Kidney epithelial cell (primary cell): ENCODE results near the gene NALCN. TPM values are rescaled to one million over a fixed set of nuclear protein-coding genes. Genes with fewer than 3 reads are reported as not detected.

ENCODE experiments used
- DNase-seq: peaks from one replicate; pipeline ENCODE4 v3.0.0-alpha.2; 2010; ENCODE audit warnings: low read depth
- H3K27me3 ChIP-seq: 2 replicates; pipeline ENCODE4 v1.6.0; 2011; ENCODE audit warnings: low read length; ENCODE audit not compliant: control insufficient read depth, insufficient read depth
- H3K36me3 ChIP-seq: 2 replicates; pipeline ENCODE4 v1.5.1; 2011; ENCODE audit warnings: low read length; ENCODE audit not compliant: control insufficient read depth, insufficient read depth
- H3K4me3 ChIP-seq: 2 replicates; pipeline ENCODE4 v1.5.1; 2011; ENCODE audit warnings: low read depth, mild to moderate bottlenecking, control low read depth, low read length
- total RNA-seq: library from RNA; depleted of rRNA; stranded (reverse); fragments of >200 nt; gene quantifications from 2 replicates; pipeline ENCODE4 v1.2.3, GENCODE V29; 2015
- TF ChIP-seq, protein P1 (sequence below): IDR thresholded peaks from 2 replicates; pipeline ENCODE4 v1.5.1; 2011; ENCODE audit warnings: mild to moderate bottlenecking, moderate library complexity, low read length, control low read depth, inconsistent platforms; ENCODE audit not compliant: insufficient read depth, poor library complexity, severe bottlenecking

Gene NALCN
- total RNA-seq, 1 donor from 2014 or later = 1.8 TPM

GRCh38 chr13:101265934-101266333 lies 150.4 kb downstream of the NALCN start:
- TF ChIP-seq, protein P1, sequence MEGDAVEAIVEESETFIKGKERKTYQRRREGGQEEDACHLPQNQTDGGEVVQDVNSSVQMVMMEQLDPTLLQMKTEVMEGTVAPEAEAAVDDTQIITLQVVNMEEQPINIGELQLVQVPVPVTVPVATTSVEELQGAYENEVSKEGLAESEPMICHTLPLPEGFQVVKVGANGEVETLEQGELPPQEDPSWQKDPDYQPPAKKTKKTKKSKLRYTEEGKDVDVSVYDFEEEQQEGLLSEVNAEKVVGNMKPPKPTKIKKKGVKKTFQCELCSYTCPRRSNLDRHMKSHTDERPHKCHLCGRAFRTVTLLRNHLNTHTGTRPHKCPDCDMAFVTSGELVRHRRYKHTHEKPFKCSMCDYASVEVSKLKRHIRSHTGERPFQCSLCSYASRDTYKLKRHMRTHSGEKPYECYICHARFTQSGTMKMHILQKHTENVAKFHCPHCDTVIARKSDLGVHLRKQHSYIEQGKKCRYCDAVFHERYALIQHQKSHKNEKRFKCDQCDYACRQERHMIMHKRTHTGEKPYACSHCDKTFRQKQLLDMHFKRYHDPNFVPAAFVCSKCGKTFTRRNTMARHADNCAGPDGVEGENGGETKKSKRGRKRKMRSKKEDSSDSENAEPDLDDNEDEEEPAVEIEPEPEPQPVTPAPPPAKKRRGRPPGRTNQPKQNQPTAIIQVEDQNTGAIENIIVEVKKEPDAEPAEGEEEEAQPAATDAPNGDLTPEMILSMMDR = no peak
- Histone ChIP-seq H3K4me3 (no peak overlapping the region), H3K27me3 (no peaks in the 10 kb centered on the region), H3K36me3 (no peaks in the 10 kb centered on the region)
- DNase-seq = no peak

DNA sequence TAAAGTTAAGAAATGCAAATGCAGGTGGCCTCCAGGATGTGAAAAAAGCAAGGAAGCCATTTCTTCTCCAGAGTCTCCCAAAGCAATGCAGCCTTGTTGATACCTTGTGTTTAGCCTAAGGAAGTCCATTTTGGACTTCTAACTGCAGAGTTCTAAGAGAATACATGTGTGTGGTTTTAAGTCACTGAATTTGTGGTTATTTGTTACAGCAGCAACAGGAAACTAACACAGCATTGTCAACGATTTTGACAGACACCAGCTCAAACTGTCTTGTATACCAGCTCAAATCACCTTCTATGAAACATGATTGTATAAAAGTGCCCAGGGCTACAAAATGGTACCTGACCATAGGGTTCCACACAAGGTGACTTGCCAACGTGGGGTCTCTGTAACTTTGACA lies 151.4 kb downstream of the NALCN start:
- Histone ChIP-seq H3K36me3 (no peaks in the 10 kb centered on the region), H3K4me3 (no peak overlapping the region), H3K27me3 (no peaks in the 10 kb centered on the region)
- TF ChIP-seq, protein P1 = no peak
- DNase-seq = no peak

GRCh38 chr13:101262306-101262705 lies 154.0 kb downstream of the NALCN start:
- Histone ChIP-seq H3K36me3 (no peaks in the 10 kb centered on the region), H3K4me3 (no peak overlapping the region), H3K27me3 (no peaks in the 10 kb centered on the region)
- TF ChIP-seq, protein P1 = no peak
- no peak for DNase-seq

DNA sequence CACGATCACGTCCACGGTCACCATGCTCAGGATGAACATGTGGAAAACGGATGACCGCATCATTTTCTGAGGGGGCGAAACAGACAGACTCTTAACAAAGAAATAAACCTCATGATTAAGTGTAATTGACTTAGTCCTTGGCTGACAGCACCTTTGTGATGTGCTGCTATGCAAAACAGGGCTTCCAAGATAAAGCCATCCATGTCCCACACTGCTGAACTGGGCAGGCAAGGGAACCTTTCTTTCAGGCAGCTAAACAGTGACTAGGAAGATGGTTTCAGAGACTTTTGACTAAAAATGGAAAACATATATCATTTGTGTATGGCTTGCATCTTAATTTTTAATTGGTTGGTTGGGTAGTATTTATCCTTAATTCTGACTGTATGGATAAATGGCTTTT lies 157.8 kb downstream of the NALCN start:
- no peak overlapping the region for H3K4me3 ChIP-seq
- TF ChIP-seq, protein P1 = no peak
- H3K36me3 ChIP-seq = no peaks in the 10 kb centered on the region
- H3K27me3 ChIP-seq = no peaks in the 10 kb centered on the region
- no peak for DNase-seq

DNA sequence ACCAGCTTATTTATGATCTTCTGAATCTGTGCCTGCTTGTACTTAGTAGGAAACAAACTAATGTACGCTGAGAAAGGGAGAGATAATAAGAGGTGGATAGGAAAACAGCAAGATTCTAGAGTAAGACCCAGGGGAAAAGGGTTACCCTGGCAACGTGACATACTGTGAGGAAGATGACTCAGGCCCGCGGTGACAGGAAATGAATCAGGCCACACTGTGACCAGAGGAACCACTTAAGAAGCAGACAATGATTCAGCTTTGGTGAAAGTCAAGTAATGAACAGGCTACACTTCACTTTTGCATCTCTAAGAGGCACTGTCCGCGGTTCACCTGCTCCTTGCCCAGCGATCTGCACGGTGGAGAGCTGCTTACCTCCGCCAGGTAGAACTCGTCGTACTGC lies 158.2 kb downstream of the NALCN start:
- TF ChIP-seq, protein P1 = no peak
- no peak overlapping the region for H3K4me3 ChIP-seq

GRCh38 chr13:101248739-101249514 lies 167.4 kb downstream of the NALCN start:
- H3K4me3 ChIP-seq = no peak overlapping the region
- H3K36me3 ChIP-seq = no peaks in the 10 kb centered on the region
- no peak for DNase-seq
- TF ChIP-seq, protein P1 = no peak
- H3K27me3 ChIP-seq = no peaks in the 10 kb centered on the region

More for the DNA sequence above, 158.2 kb downstream of the NALCN start:
- Histone ChIP-seq H3K36me3 (no peaks in the 10 kb centered on the region), H3K27me3 (no peaks in the 10 kb centered on the region)
- peak; percentile 41 for DNase-seq
